HG02840 (cell line): ENCODE results near the gene ZFP57.
A peak's percentile ranks its signal among the peaks of the same experiment; 100 is the strongest.

Experiments
- ATAC-seq: cut with Tn5 transposase; IDR thresholded peaks from one replicate; pipeline ENCODE4 v1.9.1; 2021; ENCODE audit warnings: mild to moderate bottlenecking, moderate library complexity, moderate number of reproducible peaks; ENCODE audit not compliant: unreplicated experiment, low FRiP score

Gene ZFP57

DNA sequence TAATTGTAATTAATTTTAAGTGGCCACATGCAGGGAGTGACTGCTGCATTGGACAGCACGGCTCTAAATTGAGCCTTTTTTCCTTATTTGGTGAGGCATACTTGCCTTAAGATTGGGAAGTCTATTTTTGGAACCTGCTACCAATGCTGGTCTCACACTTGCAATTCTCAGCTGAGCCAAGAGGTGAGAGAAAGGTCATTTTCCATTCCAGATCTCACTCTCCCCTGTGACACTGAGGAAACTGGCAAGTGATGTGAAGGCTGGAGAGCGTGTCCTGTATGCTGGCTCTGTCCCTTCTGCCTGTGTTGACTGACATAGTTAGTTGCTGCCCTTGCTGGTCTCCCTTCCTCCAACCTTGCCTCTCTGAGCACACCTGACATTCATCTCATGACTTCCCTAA lies 24.8 kb downstream of the ZFP57 start:
- no peak for ATAC-seq

GRCh38 chr6:29655658-29656057 lies 25.3 kb downstream of the ZFP57 start:
- ATAC-seq, result no peak

- no peak for ATAC-seq
These were observed 27.4 kb downstream of the ZFP57 start for GRCh38 chr6:29653452-29654038.

GRCh38 chr6:29652198-29652584 lies 28.8 kb downstream of the ZFP57 start:
- no peak for ATAC-seq

- no peak for ATAC-seq
These were observed 29.3 kb downstream of the ZFP57 start for GRCh38 chr6:29651413-29652197.

DNA sequence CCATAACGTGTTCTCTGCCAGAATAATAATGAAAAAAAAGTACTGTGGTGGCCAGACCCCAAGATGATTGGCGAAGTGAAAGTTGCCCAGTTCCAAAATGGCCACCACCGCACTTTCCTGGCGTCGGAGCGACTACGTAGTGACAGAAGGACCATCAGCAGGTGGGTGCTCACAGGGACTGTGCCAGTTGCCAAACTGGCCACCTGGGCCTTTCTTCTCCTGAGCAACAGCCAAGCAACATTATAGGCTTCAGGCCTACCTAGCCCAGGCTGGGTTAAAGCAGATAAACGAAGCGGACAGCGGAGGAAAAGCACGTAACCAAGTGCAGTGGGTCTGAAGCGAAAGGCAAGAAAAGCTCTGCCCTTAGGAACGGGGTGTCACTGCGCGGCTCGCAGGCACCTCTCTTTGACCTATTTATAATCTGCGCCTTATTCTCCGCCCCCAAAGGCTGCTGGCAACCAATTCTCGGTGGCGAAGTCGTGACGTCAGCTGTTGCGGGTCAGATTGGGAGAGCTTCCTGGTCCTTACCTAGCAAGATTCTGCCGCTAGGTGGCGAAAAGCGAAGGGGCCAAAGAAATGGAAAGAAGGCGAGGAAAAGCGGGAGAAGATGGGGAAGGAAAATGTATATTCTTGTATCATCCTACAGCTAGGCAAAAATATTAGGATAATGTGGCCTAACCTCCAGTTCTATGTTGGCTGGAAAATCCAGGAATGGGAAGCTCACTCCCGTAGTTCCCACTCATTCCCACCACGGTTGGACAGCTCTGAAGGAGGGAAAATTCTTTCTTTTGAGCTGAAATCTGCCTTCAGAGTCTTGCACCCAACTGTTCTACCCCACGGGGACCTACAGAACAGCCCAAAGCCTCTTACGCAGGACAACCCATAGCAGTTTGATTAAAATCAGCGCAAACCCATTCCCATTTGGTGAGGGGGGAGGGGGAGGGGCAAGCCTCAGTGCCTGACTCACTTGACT lies 31.0 kb downstream of the ZFP57 start:
- ATAC-seq, result peak; percentile 93

- ATAC-seq, result no peak
These were observed 32.9 kb downstream of the ZFP57 start for GRCh38 chr6:29647927-29648642.

GRCh38 chr6:29641430-29642148 lies 39.4 kb downstream of the ZFP57 start:
- no peak for ATAC-seq

- ATAC-seq, result no peak
These were observed 43.7 kb downstream of the ZFP57 start for GRCh38 chr6:29637247-29637646.

- ATAC-seq, result no peak
These were observed 47.4 kb downstream of the ZFP57 start for GRCh38 chr6:29633534-29633905.

DNA sequence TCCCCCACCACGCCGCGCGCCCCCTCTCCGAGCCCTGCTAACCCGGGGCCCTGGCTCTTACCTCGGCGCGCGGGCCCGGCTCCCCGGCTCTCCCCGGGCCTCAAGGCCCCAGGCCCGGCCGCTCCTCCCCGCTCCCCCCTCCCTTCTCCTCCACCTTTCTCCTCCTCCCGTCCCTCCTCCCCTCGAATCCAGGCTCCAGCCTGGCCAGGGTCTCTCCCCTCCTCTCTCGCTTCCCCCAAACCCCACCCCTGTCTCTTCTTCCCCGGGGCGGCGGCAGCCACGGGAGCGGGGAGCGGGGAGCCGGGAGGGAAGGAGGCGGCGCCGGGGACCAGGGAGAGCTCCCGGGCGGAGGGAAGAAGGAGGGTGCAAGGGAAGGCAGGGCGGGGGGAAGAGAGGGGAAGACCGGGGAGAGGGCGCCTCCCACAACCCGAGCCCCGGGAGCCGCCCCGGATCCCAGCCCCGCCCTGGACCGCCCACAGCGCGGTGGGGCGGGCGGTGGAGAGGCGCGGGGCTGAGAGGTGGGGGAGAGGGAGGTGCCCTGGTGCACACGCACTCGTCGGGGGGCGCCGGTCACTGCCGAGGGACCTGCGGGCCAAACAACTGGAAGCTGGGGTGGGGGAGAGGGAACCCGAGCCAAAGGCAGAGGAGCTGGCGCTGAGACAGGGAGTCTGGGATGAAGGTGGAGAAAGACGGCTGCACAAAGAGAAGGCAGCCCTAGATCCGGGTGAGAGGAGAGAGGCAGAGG lies 48.0 kb downstream of the ZFP57 start, which contains the start of gene GABBR1:
GABBR1 (minus strand) TSS at position 395 of the 745 bp plus-strand sequence. CDS start 798 bp downstream, outside the sequence.
- peak; percentile 51 for ATAC-seq

- ATAC-seq, result no peak
These were observed 48.9 kb downstream of the ZFP57 start for GRCh38 chr6:29631860-29632731.

DNA sequence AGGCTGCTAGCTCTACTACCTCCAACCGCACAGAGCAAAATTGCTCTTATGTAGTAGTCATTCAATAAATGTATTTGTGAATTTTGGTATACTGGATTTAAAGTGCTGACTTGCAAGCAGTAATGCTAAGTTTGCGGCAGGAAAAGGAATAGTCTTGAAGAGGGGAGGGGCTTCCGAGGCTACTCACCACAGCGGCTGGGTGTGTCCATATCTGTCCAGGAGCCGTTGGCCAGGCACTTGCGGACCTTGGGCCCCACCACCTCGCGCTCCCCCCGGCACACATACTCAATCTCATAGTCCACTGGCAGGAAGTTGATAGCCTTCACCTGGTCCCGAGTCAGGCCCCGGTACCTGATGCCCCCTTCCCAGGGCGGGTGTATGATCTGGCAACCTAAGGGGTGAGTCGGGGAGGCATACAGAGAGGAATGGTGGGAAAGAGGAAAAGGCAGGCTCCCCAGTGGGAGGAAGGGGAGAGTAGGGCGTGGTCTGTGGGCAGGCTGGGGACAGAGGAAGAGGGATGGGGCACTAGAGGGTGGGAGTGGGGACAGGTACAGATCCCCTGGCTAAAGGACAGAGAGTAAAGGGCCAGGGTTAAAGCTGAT lies 49.6 kb downstream of the ZFP57 start:
- no peak for ATAC-seq

- ATAC-seq, result no peak
These were observed 50.6 kb downstream of the ZFP57 start for GRCh38 chr6:29630315-29630714.

DNA sequence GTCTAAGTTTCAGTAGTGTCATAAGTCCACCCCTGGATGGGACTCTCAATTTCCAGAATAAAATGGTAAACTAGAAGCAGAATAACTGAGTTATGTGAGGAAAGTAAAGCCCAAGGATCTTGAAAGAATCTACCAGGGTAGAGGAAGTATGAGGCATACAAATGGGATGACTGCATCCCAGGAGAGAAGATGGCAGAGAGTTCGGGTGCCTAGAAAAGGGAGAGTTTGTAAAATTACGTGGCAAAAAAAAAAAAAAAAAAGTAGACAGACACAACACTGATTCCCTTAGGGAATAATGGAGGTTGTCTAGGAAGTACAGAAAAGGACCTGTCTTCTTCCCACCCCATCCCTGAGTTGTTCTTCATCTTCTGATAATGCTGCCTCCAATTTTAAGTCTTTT lies 51.4 kb downstream of the ZFP57 start:
- ATAC-seq, result no peak

DNA sequence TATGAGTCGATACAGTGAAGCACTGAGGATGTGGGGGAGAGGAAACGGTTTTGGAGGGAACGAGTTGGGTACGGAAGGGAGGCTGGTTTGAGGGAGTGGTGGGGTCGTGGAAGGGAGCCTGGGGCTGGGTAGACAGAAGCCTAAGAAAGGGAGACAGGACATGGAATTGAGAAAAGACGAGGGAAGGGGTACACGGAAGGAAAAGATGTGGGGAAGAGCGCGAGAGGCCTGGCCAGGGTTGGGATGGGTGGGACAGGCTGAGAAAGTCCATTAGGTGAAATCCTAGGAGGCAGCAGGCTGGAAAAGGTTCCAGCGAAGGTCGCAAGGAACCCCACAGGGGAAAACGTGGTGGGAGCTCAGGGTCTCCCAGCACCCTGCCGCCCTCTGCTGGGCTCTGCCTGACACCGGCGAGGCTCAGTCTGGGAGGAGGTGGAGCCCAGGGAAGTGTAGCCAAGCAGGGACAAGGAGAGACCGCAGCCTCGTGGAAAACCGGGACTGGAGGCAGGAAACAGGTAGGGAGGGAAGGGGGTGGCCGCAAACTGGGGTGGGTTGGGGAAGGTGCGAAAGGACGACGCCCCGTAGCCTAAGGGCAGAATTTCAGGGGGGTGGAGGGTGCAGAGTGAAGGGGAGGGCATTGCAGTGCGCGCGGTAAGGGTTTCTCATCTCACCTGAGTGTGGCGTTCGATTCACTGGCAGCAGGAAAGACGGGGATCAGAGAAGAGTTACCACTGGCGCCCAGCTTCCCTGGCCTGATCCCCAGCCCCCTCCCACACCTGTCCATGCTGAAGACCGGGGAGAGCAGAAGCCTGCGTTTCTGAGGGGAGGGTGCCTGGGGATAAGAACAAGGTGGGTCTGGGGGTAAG lies 52.3 kb downstream of the ZFP57 start:
- ATAC-seq, result no peak
